GM18520 (cell line): ENCODE measurements around the gene RNU1-3.
"Not testable (repeated sequence)": the region's sequence is repeated elsewhere in the genome, so short reads cannot be mapped to it uniquely, and the experiment has no call there.

Source experiments
- ATAC-seq: cut with Tn5 transposase; IDR thresholded peaks from one replicate; pipeline ENCODE4 v1.9.1; 2021; ENCODE audit not compliant: unreplicated experiment

Gene RNU1-3

GRCh38 chr1:16621681-16622315 is 45.0 kb downstream of the RNU1-3 start:
- not testable (repeated sequence) for ATAC-seq

- ATAC-seq, result no peak
These were observed 45.5 kb downstream of the RNU1-3 start for GRCh38 chr1:16621300-16621658.

GRCh38 chr1:16619803-16620501 is 46.8 kb downstream of the RNU1-3 start:
- not testable (repeated sequence) for ATAC-seq

GRCh38 chr1:16618719-16619118 is 48.0 kb downstream of the RNU1-3 start:
- no peak for ATAC-seq

GRCh38 chr1:16617778-16618580 is 48.8 kb downstream of the RNU1-3 start:
- ATAC-seq, result no peak

GRCh38 chr1:16617114-16617631 is 49.6 kb downstream of the RNU1-3 start:
- no peak for ATAC-seq
